NB4 (cell line): ENCODE results near the gene MAFB.

Source experiments
- CTCF ChIP-seq: IDR thresholded peaks from one replicate; pipeline ENCODE4 v1.5.1; 2012; ENCODE audit warnings: low read depth, low read length
- MAX ChIP-seq: IDR thresholded peaks from 2 replicates; pipeline ENCODE4 v1.6.1; 2011; ENCODE audit warnings: low read depth, low read length

GRCh38 chr20:40676491-40677269, 12.4 kb downstream of the MAFB start:
- no peak for TF ChIP-seq CTCF
- TF ChIP-seq MAX: no peak
